ENCODE data around the gene CPNE8. TPM values are rescaled to one million over a fixed set of nuclear protein-coding genes. Genes with fewer than 3 reads are reported as not detected.
A peak's percentile ranks its signal among the peaks of the same experiment; 100 is the strongest.

The CPNE8 gene
- total and polyA plus RNA-seq, 2 experiments from 2014 or later, result 5.9 to 14.5 TPM

- 90% methylated on average over 5 of the region's 5 CpGs for WGBS (ENCODE audit: low lambda C conversion rate, missing lambda C conversion rate)
- Histone ChIP-seq H4K20me1 (ENCODE audit: insufficient read depth, poor library complexity, severe bottlenecking) (no peaks in the 10 kb centered on the region), H3K27ac (no peak overlapping the region), H3K4me1 (ENCODE audit: insufficient read depth) (peaks cover 3% of the 10 kb centered on the region), H3K4me3 (no peak overlapping the region), H3K9me3 (ENCODE audit: low read depth) (no peaks in the 10 kb centered on the region), H2AFZ (no peak overlapping the region), H3K79me2 (no peaks in the 10 kb centered on the region), H3K4me2 (no peak overlapping the region), H3K9me2 (replicated peaks; ENCODE audit: insufficient read depth) (no peaks in the 10 kb centered on the region), H3K27me3 (no peaks in the 10 kb centered on the region), H3K36me3 (replicated peaks; ENCODE audit: insufficient read depth, low read depth) (no peaks in the 10 kb centered on the region)
- TF ChIP-seq EZH2phosphoT487 (IDR thresholded peaks at IDR 0.05; ENCODE audit: low read depth, severe bottlenecking, unreplicated experiment) (no peak), EZH2 (IDR thresholded peaks at IDR 0.05; ENCODE audit: borderline replicate concordance) (no peak)
- TF ChIP-seq, protein P1, sequence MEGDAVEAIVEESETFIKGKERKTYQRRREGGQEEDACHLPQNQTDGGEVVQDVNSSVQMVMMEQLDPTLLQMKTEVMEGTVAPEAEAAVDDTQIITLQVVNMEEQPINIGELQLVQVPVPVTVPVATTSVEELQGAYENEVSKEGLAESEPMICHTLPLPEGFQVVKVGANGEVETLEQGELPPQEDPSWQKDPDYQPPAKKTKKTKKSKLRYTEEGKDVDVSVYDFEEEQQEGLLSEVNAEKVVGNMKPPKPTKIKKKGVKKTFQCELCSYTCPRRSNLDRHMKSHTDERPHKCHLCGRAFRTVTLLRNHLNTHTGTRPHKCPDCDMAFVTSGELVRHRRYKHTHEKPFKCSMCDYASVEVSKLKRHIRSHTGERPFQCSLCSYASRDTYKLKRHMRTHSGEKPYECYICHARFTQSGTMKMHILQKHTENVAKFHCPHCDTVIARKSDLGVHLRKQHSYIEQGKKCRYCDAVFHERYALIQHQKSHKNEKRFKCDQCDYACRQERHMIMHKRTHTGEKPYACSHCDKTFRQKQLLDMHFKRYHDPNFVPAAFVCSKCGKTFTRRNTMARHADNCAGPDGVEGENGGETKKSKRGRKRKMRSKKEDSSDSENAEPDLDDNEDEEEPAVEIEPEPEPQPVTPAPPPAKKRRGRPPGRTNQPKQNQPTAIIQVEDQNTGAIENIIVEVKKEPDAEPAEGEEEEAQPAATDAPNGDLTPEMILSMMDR (IDR thresholded peaks at IDR 0.05; ENCODE audit: poor library complexity), result no peak
- DNase-seq (ENCODE audit: low spot score), result no peak
Measured at GRCh38 chr12:38912116-38912515, 6.7 kb upstream of the CPNE8 start.

- no peak for TF ChIP-seq EZH2 (IDR thresholded peaks at IDR 0.05; ENCODE audit: borderline replicate concordance)
- TF ChIP-seq, protein P1 (IDR thresholded peaks at IDR 0.05; ENCODE audit: poor library complexity), result peak; percentile 27
- peak; percentile 21 for DNase-seq (ENCODE audit: low spot score)
Measured at GRCh38 chr12:38911611-38912010, 6.2 kb upstream of the CPNE8 start.

GRCh38 chr12:38907201-38907923 is 2.0 kb upstream of the CPNE8 start:
- WGBS (ENCODE audit: low lambda C conversion rate, missing lambda C conversion rate), result 83% methylated on average over 6 of the region's 6 CpGs
- Histone ChIP-seq H3K4me2 (peak overlapping the region; percentile 95), H3K9me3 (ENCODE audit: low read depth) (no peaks in the 10 kb centered on the region), H3K4me1 (ENCODE audit: insufficient read depth) (peaks cover 4% of the 10 kb centered on the region), H3K79me2 (peaks cover 20% of the 10 kb centered on the region), H3K36me3 (replicated peaks; ENCODE audit: insufficient read depth, low read depth) (no peaks in the 10 kb centered on the region), H3K9me2 (replicated peaks; ENCODE audit: insufficient read depth) (no peaks in the 10 kb centered on the region), H4K20me1 (ENCODE audit: insufficient read depth, poor library complexity, severe bottlenecking) (no peaks in the 10 kb centered on the region), H2AFZ (peak overlapping the region; percentile 76), H3K27me3 (no peaks in the 10 kb centered on the region), H3K27ac (peak overlapping the region; percentile 14), H3K4me3 (peak overlapping the region; percentile 53)
- DNase-seq (ENCODE audit: low spot score), result no peak
- TF ChIP-seq, protein P1 (IDR thresholded peaks at IDR 0.05; ENCODE audit: poor library complexity), result no peak
- TF ChIP-seq EZH2phosphoT487 (IDR thresholded peaks at IDR 0.05; ENCODE audit: low read depth, severe bottlenecking, unreplicated experiment) (no peak), EZH2 (IDR thresholded peaks at IDR 0.05; ENCODE audit: borderline replicate concordance) (no peak)

More at GRCh38 chr12:38911611-38912010, 6.2 kb upstream of the CPNE8 start:
- Histone ChIP-seq H4K20me1 (ENCODE audit: insufficient read depth, poor library complexity, severe bottlenecking) (no peaks in the 10 kb centered on the region), H3K27me3 (no peaks in the 10 kb centered on the region), H2AFZ (no peak overlapping the region), H3K36me3 (replicated peaks; ENCODE audit: insufficient read depth, low read depth) (no peaks in the 10 kb centered on the region), H3K4me3 (no peak overlapping the region), H3K9me2 (replicated peaks; ENCODE audit: insufficient read depth) (no peaks in the 10 kb centered on the region), H3K4me2 (no peak overlapping the region), H3K4me1 (ENCODE audit: insufficient read depth) (peaks cover 4% of the 10 kb centered on the region), H3K79me2 (no peaks in the 10 kb centered on the region), H3K27ac (no peak overlapping the region), H3K9me3 (ENCODE audit: low read depth) (no peaks in the 10 kb centered on the region)
- WGBS (ENCODE audit: low lambda C conversion rate, missing lambda C conversion rate), result 12% methylated on average over 1 of the region's 1 CpG

Data from hepatocyte (in vitro differentiated cells).